ENCODE results near the gene PACC1. TPM values are rescaled to one million over a fixed set of nuclear protein-coding genes. Genes with fewer than 3 reads are reported as not detected.

Gene PACC1
- total RNA-seq, 2 experiments from 2014 or later, result 1.8 to 2.1 TPM

DNA sequence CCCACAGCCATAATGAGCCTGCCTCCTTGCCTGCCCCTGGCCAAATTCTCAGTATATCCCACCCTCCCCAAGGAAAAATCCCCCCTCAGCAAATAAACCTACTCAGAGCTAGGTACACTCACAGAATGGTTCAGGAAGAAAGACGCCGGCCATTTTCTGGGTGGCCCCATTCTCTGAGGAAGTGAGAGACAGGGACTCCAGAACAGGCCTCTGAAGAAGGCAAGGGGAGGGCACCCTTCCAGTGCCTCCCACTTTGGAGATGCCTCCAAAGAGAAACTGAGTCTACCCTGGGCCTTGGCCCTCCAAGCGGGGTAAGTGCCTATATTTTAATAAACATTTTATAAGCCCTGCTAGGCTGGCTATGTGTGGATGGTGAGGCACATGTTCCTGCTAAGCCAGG is 2.3 kb downstream of the PACC1 start:
- no peaks in the 10 kb centered on the region for H3K27me3 ChIP-seq (ENCODE audit: control insufficient read depth in 1 of 2, insufficient read depth in 2 of 2, low read length in 2 of 2)

DNA sequence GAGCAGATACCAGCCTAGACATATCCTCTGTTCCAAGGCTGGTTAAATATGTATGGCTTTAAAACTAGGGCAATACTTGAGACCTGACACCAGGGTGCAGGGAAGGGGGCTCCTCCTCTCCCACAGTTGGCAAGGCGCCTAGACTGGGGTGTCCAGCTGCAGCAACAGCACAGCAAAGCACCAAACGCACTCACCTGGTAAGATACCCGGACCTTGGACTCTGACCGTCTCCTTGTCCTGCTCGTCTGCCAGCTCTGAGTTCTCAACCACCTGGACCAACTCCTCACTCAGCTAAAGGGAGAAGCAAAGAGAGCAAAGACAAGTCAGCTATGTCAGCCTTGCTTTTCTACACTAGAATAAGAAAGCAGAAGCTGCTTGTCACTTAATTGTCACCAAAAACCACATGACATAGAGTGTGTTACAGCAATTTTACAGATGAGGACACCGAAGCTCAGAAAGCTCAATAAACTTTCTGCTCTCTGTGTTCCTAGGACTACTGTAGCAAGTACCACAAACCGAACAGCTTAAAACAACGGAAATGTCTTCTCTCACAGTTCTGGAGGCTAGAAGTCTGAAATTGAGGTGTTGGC is 4.4 kb downstream of the PACC1 start:
- Mint-ChIP-seq H3K4me3 (no peak overlapping the region), H3K9me3 (no peaks in the 10 kb centered on the region), H3K4me1 (ENCODE audit: low read depth) (peaks cover 22% of the 10 kb centered on the region), H3K27ac (no peak overlapping the region), H3K27me3 (no peaks in the 10 kb centered on the region), H3K36me3 (ENCODE audit: low read depth) (peaks cover 69% of the 10 kb centered on the region)
- Histone ChIP-seq H3K9me3 (ENCODE audit: control insufficient read depth in 1 of 2, insufficient read depth in 1 of 2, low read length in 2 of 2) (no peaks in the 10 kb centered on the region), H3K4me1 (ENCODE audit: insufficient read depth, low read length) (peaks cover 27% of the 10 kb centered on the region), H3K4me3 (ENCODE audit: low read length) (no peak overlapping the region), H3K27ac (ENCODE audit: low read depth in 1 of 2, low read length in 2 of 2) (no peak overlapping the region), H3K27me3 (ENCODE audit: control insufficient read depth in 1 of 2, insufficient read depth in 2 of 2, low read length in 2 of 2) (no peaks in the 10 kb centered on the region), H3K36me3 (ENCODE audit: insufficient read depth, low read length) (peaks cover 51% of the 10 kb centered on the region)
- DNase-seq (no peak), ATAC-seq (ENCODE audit: poor library complexity) (no peak)
- intact Hi-C loops (cut with DNase I, micrococcal nuclease), result loop anchor here in 1 of 2 experiments (5.0 to 10.0 kb wide), 6 partner anchors 123 to 604 kb away; partner anchors contain the start of genes ANGEL2, FLVCR1, NSL1 and PPP2R5A
- CTCF ChIA-PET, result no interaction called here
- TF ChIP-seq, protein P1, sequence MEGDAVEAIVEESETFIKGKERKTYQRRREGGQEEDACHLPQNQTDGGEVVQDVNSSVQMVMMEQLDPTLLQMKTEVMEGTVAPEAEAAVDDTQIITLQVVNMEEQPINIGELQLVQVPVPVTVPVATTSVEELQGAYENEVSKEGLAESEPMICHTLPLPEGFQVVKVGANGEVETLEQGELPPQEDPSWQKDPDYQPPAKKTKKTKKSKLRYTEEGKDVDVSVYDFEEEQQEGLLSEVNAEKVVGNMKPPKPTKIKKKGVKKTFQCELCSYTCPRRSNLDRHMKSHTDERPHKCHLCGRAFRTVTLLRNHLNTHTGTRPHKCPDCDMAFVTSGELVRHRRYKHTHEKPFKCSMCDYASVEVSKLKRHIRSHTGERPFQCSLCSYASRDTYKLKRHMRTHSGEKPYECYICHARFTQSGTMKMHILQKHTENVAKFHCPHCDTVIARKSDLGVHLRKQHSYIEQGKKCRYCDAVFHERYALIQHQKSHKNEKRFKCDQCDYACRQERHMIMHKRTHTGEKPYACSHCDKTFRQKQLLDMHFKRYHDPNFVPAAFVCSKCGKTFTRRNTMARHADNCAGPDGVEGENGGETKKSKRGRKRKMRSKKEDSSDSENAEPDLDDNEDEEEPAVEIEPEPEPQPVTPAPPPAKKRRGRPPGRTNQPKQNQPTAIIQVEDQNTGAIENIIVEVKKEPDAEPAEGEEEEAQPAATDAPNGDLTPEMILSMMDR (IDR thresholded peaks at IDR 0.05), result no peak
- POLR2A ChIA-PET, result interaction anchor here (0.6 kb wide), 1 partner anchor 427 kb away, joined by 6 read pairs; no protein-coding TSS in a partner anchor

More for the DNA sequence above, 2.3 kb downstream of the PACC1 start:
- no peak overlapping the region for H3K27ac Mint-ChIP-seq
- no peaks in the 10 kb centered on the region for H3K9me3 ChIP-seq (ENCODE audit: control insufficient read depth in 1 of 2, insufficient read depth in 1 of 2, low read length in 2 of 2)
- H3K9me3 Mint-ChIP-seq, result no peaks in the 10 kb centered on the region
- no peak for ATAC-seq (ENCODE audit: poor library complexity)
- POLR2A ChIA-PET, result no interaction called here
- H3K36me3 ChIP-seq (ENCODE audit: insufficient read depth, low read length), result peaks cover 35% of the 10 kb centered on the region
- CTCF ChIA-PET, result no interaction called here
- H3K4me1 ChIP-seq (ENCODE audit: insufficient read depth, low read length), result peaks cover 30% of the 10 kb centered on the region
- intact Hi-C loops (cut with DNase I, micrococcal nuclease), result loop anchor here in 1 of 2 experiments (5.0 to 10.0 kb wide), 6 partner anchors 125 to 602 kb away; partner anchors contain the start of genes ANGEL2, FLVCR1, NSL1 and PPP2R5A
- H3K4me1 Mint-ChIP-seq (ENCODE audit: low read depth), result peaks cover 22% of the 10 kb centered on the region
- no peak overlapping the region for H3K27ac ChIP-seq (ENCODE audit: low read depth in 1 of 2, low read length in 2 of 2)
- no peaks in the 10 kb centered on the region for H3K27me3 Mint-ChIP-seq
- TF ChIP-seq, protein P1 (IDR thresholded peaks at IDR 0.05), result no peak
- DNase-seq, result no peak
- H3K4me3 ChIP-seq (ENCODE audit: low read length), result no peak overlapping the region
- H3K36me3 Mint-ChIP-seq (ENCODE audit: low read depth), result peaks cover 50% of the 10 kb centered on the region
- H3K4me3 Mint-ChIP-seq, result peak overlapping the region; percentile 89

DNA sequence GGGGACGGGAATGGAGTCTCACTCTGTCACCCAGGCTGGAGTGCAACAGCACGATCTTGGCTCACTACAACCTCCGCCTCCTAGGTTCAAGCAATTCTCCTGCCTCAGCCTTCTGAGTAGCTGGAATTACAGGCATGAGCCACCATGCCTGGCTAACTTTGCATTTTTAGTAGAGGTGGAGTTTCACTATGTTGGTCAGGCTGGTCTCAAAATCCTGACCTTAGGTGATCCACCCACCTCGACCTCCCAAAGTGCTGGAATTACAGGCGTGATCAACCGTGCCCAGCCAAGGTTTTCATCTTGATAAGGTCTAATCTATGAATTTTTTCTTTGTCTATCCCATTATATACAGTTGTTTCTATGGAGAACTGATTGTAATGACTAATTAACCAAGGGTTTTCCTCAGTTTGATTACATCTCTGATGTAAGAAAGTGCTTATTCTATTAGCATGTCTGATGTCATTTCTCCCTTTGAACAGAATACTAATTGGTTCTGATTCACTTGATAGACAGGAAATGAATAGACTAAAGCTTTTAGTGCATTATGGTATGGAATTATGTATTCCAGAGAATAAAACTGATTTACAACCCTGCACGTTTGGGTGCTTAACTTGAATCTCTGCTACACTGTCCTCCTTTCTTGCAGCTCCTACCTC is 11.9 kb downstream of the PACC1 start:
- no peak overlapping the region for H3K27ac ChIP-seq (ENCODE audit: low read depth in 1 of 2, low read length in 2 of 2)
- POLR2A ChIA-PET, result no interaction called here

More for the DNA sequence above, 11.9 kb downstream of the PACC1 start:
- H3K36me3 ChIP-seq (ENCODE audit: insufficient read depth, low read length), result peaks cover 26% of the 10 kb centered on the region
- Mint-ChIP-seq H3K4me1 (ENCODE audit: low read depth) (peaks cover 5% of the 10 kb centered on the region), H3K36me3 (ENCODE audit: low read depth) (peaks cover 88% of the 10 kb centered on the region), H3K4me3 (no peak overlapping the region), H3K27me3 (no peaks in the 10 kb centered on the region), H3K27ac (no peak overlapping the region), H3K9me3 (peaks cover 2% of the 10 kb centered on the region)
- CTCF ChIA-PET, result no interaction called here
- no peaks in the 10 kb centered on the region for H3K9me3 ChIP-seq (ENCODE audit: control insufficient read depth in 1 of 2, insufficient read depth in 1 of 2, low read length in 2 of 2)
- DNase-seq (no peak), ATAC-seq (ENCODE audit: poor library complexity) (no peak)
- H3K4me3 ChIP-seq (ENCODE audit: low read length), result no peak overlapping the region
- H3K4me1 ChIP-seq (ENCODE audit: insufficient read depth, low read length), result no peaks in the 10 kb centered on the region
- TF ChIP-seq, protein P1 (IDR thresholded peaks at IDR 0.05), result no peak
- H3K27me3 ChIP-seq (ENCODE audit: control insufficient read depth in 1 of 2, insufficient read depth in 2 of 2, low read length in 2 of 2), result no peaks in the 10 kb centered on the region
- intact Hi-C loops (cut with DNase I, micrococcal nuclease), result no loop called here

All from CD4-positive, alpha-beta T cell (primary cell).